GM19468 (cell line): ENCODE results near the gene COMMD4.
"Not testable (repeated sequence)": the region's sequence is repeated elsewhere in the genome, so short reads cannot be mapped to it uniquely, and the experiment has no call there.

Experiments used
- ATAC-seq: cut with Tn5 transposase; IDR thresholded peaks from one replicate; pipeline ENCODE4 v1.9.1; 2021; ENCODE audit warnings: mild to moderate bottlenecking, moderate library complexity, moderate number of reproducible peaks; ENCODE audit not compliant: unreplicated experiment; ENCODE audit errors: extremely low read depth

The COMMD4 gene

GRCh38 chr15:75328493-75329314, 7.2 kb upstream of the COMMD4 start:
- no peak for ATAC-seq

- no peak for ATAC-seq
These were observed 6.3 kb upstream of the COMMD4 start for GRCh38 chr15:75329571-75329970.

GRCh38 chr15:75332093-75332492, 3.8 kb upstream of the COMMD4 start:
- ATAC-seq: not testable (repeated sequence)

DNA sequence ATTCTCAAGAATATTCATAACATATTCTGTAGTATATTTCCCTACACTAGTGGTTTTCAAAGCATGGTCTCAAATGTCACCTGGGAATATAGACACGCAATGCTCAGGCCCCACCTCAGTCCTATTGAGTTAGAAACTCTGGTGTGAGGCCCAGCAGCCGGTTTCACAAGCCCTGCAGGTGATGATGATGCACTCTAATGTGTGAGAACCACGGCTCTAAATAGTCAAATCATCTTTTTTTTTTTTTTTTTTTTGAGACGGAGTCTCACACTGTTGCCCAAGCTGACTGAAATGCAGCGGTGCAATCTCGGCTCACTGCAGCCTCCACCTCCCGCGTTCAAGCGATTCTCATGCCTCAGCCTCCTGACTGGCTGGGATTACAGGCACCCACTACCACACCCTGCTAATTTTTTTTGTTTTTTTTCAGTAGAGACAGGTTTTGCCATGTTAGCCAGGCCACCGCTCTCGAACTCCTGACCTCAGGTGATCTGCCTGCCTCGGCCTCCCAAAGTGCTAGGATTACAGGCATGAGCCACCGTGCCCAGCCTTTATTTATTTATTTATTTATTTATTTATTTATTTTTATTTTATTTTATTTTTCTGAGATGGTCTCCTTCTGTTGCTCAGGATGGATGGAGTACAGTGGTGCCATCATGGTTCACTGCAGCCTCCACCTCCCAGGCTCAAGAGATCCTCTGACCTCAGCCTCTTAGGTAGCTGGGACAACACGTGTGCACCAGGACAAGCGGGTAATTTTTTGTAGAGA, 2.0 kb upstream of the COMMD4 start:
- not testable (repeated sequence) for ATAC-seq

DNA sequence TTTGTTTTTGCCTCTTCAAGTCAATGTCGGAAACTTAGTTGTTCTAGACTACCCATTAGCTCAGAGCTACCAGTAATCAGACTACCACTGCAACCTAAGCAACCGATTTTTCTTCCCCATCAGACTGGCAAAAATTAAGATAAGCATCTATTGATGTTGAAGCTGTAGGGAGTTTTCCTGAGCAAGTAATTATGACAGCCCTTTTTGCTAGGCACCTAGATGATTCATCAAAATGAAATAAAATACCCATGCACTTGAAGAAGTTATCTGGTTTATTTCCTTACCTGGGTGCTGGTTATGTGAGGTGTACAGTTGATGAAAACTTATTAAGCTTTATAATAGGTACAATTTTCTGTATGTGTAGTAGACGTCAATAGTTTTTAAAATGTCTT, 554 bp upstream of the COMMD4 start:
- no peak for ATAC-seq

- no peak for ATAC-seq
These were observed 2.9 kb downstream of the COMMD4 start for GRCh38 chr15:75338661-75339240.

DNA sequence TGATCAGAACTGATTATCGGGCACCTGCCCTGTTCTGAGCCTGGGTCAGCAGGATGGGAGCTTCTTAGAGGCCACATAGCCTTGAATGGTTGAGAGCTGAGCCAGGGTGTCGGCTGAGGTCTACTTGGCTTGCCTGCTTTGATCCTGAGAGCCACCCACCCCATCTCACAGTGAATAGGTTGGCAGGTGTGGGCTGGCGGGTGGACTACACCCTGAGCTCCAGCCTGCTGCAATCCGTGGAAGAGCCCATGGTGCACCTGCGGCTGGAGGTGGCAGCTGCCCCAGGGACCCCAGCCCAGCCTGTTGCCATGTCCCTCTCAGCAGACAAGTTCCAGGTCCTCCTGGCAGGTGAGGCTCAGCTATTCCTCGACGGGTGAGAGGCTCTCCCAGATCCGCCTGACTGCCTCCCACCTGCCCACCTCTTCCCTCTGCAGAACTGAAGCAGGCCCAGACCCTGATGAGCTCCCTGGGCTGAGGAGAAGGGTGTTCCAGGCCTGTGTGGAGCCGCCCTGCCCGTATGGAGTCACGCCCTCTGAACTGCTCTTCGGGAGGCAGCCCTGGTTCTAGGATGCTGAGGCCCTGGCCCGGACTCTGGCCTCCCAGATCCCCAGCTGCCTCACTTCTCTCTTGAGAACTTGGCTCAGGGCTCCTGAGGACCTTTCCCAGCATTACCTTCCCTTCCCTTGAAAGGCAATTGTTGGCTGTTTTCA, 3.8 kb downstream of the COMMD4 start:
- no peak for ATAC-seq

GRCh38 chr15:75342221-75342620, 6.4 kb downstream of the COMMD4 start:
- no peak for ATAC-seq

DNA sequence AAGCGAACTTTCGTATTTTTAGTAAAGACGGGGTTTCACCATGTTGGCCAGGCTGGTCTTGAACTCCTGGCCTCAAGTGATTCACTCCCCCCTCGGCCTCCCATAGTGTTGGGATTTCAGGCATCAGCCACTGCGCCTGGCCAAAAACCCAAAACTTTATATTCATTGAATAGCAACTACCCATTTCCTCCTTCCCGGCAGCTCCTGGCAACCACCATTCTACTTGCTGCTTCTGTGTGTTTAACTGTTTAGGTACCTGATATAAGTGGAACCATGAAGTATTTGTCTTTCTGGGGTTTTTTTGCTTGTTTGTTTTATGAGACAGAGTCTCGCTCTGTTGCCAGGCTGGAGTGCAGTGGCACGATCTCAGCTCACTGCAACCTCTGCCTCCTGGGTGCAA, 8.1 kb downstream of the COMMD4 start:
- ATAC-seq: not testable (repeated sequence)

- ATAC-seq: no peak
These were observed 10.9 kb downstream of the COMMD4 start, which contains the start of gene NEIL1 for GRCh38 chr15:75346796-75347221. TSS of gene NEIL1 (plus strand) at chr15:75347039. CDS start at chr15:75348906, 1,867 bp downstream.

- ATAC-seq: peak; percentile 38
These were observed 11.6 kb downstream of the COMMD4 start for GRCh38 chr15:75347222-75348033.

DNA sequence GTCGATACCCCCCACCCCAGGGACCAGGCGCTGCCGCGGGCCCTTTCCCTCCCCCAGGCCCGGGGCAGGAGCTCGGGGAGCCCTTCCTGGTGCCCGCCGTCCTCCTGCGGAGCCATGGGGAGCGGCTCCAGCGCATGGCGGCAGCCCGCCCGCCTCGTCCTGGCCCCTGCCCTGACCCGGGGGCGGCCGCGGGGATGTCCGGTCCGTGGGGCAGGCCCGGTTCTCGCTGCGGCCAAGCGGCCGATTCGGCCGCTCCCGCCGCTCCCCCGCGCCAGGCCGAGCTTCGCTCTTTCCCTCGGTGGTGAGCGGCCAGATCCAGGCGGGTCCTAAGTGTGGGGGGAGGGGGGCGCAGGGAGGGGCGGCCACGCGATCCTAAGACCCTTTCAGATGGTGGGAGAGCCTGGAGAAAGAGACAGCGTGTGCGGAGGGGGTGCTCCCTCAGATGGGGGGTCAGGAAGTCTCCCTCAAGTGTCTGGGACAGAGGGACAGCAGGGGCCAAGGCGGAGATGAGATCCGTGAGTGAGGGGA, 12.2 kb downstream of the COMMD4 start:
- no peak for ATAC-seq

GRCh38 chr15:75348562-75349350, 12.9 kb downstream of the COMMD4 start:
- no peak for ATAC-seq

GRCh38 chr15:75349351-75349669, 13.4 kb downstream of the COMMD4 start:
- ATAC-seq: not testable (repeated sequence)

DNA sequence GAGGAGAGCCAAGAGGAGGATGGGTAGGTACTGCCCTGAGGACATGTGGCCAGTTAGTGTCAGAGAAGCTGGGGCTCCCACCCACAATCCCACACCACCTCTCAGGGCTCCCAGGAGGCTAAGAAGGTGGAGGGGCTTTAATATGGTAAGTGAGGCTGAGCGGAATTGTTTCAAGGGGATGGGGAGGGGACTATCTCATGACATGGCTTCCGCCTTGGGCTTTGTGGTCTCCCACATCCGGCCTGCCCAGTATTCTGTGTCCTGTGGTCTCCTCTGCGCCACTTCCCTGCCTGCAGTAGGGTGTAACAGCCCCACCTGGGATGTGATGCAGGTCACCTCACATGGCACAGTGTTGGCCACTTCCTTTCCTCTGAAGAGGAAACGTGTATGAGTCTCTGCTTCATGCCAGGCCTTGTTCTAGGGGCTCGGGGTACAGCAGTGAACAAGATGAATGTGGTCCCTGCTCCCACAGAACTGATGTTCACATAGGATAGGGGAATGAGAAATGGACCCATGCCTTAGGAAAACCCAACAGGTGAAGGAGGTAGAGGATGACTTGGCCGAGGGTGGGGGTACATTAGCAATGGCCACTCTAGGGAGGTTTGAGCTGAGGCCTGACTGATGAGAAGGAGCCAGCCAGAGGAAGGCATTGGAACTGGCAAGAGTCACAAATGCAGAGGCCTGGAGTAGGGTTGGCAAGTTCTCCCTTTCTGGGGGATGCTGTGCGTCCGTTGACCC, 14.2 kb downstream of the COMMD4 start:
- ATAC-seq: no peak

DNA sequence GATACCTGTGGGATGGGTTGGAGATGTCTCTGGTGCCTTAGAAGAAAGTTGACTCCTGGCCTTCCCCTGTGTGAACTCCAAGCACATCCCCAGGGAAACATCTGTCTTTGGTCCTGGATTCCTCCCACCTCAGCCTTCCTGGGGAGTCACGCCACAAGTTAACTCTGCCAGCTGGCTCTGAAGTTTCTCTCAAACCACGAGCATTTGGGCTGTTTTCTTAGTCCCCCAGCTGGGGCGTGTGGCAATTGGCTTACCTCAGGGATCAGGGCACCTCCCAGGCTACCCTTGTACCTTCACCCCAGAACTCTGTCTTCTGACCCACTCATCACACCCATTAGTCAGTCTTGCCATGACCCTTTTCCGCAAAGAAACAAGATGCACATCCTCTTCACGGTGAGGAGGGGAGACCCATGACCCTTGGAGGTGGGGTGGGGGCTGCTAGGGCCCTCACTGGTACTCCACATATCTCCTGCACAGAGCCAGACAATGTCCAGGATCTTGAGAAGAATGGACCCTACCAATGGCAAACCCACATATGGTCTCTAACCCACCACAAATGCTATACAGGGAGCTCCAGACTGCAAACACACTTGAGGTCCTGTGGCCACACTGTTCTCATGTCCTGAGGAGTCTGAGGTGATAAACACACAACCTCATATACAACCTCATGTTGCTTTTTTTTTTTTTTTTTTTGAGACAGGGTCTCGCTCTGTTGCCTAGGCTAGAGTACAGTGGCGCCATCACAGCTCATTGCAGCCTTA, 14.9 kb downstream of the COMMD4 start:
- no peak for ATAC-seq
